ENCODE results near the gene PDE9A.
"Not testable (repeated sequence)": the region's sequence is repeated elsewhere in the genome, so short reads cannot be mapped to it uniquely, and the experiment has no call there.

PDE9A gene

GRCh38 chr21:42794551-42794950 lies 141.1 kb downstream of the PDE9A start:
- DNase-seq (ENCODE audit: low read depth, low spot score), result peak; percentile 51

DNA sequence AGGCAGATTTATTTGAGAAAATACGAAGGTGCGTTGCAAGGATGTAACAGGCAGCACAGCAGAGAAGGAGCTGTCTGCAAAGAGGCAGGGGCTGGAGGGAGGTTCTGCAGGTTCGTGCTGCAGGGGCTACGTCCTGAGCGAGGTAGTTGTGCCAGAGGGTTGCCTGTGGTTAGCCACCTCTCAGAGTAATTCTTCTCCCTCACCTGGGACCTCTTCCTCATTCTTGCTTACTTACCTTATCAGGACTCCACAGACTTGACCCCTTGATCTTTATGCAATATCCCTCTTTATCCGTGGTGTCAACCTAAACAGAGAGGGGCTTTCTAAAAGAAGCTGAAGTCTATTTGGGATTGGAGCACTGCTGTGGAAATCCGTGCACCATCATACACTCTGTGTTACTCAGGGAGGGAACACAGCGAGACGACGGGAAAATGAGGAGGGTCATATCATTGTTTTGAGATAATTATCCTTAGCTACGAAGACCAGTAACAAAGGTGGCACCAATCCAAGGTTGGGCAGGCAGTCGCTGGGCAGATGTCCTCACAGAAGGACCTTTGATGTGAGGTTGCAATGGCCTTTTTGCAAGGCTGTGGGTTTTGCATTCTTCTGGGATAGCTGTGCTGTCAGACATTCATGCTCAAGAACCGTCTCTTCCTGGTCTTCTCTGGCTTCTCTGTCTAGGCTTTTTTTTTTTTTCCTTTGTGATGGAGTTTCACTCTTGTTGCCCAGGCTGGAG lies 143.1 kb downstream of the PDE9A start:
- DNase-seq (ENCODE audit: low read depth, low spot score), result no peak

DNA sequence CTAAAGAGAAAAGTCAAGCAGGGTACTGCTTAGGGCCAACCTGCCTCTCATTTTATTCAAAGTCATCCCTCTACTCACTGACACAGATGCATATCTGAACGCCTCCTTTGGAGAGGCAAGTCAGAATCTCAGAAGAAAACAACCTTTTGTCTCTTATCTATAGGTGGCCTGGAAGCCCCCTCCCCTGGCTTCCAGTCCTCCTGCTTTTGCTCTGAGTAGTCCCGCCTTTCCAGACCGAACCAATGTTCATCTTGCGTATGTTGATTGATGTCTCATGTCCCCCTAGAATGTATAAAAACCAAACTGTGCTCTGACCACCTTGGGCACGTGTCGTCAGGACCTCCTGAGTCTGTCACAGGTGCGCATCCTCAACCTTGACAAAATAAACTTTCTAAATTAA lies 144.1 kb downstream of the PDE9A start:
- peak; percentile 58 for DNase-seq (ENCODE audit: low read depth, low spot score)

DNA sequence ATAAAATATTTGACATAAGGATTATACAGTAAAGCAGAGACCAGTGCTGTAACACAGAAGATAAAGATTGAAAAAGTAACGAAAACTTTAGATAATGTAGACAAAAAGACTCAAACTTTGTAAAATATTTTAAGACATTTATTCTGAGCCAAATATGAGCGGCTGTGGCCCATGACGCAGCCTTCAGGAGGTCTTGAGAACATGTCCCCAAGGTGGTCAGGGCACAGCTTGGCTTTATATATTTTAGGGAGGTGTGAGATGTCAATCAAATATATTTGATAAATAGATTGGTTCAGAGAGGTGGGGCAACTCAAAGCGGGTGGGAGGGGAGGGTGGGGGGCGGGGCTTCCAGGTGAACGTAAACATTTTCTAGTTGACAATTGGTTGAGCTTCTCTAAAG lies 144.7 kb downstream of the PDE9A start:
- DNase-seq (ENCODE audit: low read depth, low spot score), result no peak

- no peak for DNase-seq (ENCODE audit: low read depth, low spot score)
Observed at GRCh38 chr21:42799516-42799915, 146.1 kb downstream of the PDE9A start.

GRCh38 chr21:42799948-42800347 lies 146.5 kb downstream of the PDE9A start:
- DNase-seq (ENCODE audit: low read depth, low spot score), result peak; percentile 21

DNA sequence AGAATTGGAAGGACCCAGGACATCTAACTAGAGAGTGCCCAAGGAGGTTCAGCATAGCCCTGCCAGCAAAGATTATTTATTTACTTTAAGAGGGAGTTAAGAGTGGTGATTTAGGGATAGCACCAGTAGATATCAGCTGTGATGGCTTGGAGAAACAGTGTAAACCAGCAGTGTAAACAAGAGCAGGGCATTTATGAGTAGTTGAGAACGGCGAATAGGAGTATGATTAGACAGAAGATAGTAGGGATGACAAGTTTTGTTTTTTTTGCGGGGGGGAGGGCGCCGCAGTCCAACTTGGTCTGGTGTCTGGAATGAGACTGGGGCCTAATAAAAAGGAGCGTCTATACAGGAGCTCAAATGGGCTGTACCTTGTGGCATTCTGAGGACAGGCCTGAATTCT lies 148.2 kb downstream of the PDE9A start:
- peak; percentile 8 for DNase-seq (ENCODE audit: low read depth, low spot score)

- no peak for DNase-seq (ENCODE audit: low read depth, low spot score)
Observed at GRCh38 chr21:42806509-42807140, 153.2 kb downstream of the PDE9A start.

DNA sequence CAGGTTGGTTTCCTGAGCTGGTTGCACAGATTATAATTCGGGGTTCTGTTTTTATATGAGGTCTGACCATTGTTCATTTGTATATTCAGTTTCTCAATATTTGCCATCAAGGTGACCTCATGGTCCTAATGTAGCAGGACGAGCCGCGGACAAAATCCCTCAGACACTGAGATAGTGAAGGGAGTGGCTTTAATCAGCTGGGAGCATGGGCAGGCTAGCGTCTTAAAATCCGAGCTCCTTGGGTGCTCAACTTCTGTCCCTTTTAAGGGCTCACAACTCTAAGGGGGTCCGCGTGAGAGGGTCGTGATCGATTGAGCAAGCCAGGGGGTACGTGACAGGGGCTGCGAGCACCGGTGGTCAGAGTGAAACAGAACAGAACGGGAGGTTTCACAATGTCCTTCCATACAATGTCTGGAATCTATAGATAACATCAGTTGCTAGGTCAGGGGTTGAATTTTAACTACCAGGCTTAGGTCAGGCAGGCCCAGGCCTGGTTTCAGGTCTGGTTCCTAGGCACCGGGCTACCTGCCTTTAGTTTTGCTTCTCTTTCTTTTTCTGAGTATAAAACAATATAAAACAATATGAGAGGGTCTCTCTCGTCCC lies 154.0 kb downstream of the PDE9A start:
- DNase-seq (ENCODE audit: low read depth, low spot score), result not testable (repeated sequence)

GRCh38 chr21:42807938-42808613 lies 154.7 kb downstream of the PDE9A start:
- DNase-seq (ENCODE audit: low read depth, low spot score), result peak; percentile 71

DNA sequence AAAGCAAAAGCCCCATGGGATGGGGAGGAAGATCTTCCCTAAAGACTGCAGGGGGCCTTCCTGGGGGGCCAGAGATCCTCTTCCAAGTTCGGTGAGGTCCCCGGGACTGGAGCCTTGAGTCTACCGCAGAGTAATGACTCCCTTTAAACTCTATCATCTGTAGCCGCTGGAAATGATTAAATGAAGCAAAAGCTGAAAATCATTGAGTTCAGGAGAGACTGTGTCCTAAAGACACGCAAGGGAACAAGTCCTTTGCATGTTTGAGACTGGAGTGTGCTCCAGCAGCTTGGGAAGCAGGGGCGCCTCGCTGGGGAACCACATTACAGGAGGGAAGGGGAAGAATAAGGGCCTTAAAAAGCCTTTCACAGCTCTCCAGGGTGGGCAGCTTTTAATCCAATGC lies 155.8 kb downstream of the PDE9A start:
- no peak for DNase-seq (ENCODE audit: low read depth, low spot score)

DNA sequence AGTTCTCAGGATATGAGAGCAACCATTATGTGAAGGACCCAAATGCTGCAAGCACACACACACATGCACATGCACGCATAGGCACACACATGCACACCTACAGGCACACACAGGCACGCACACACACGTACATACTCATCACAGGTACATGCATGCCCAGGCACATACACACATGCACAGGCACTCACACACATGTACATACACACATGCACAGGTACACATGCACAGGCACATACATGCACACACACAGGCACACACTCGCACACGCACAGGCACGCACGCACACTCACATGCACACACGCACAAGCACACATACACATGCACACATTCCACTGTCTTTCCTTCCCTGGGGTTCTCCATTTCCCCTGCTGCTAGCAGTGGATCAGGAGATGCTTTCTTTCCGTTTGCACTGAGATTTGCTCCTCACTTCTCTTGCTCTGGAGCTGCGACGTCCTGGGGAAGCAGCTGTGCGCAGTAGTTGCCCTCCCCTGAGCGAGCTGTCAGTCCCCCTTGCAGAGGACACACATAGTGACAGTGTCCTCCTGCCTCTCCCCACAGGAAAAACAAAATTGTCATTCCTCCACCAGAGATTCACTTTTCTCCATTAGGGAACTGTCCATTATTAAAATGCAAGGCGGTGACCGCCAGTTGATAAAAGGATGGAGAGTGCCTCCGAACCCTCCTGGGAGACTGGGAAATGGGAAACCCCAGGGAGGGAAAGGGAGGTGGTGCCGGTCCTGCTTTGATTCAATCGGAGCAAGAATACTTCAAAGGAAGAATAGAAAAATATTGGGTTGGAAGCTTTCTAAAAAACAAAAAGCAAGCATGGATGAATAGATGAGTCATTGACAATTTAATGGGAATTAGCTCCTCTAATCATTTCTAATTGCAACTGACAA lies 156.4 kb downstream of the PDE9A start:
- no peak for DNase-seq (ENCODE audit: low read depth, low spot score)

- DNase-seq (ENCODE audit: low read depth, low spot score), result no peak
Observed at GRCh38 chr21:42811960-42812359, 158.5 kb downstream of the PDE9A start.

DNA sequence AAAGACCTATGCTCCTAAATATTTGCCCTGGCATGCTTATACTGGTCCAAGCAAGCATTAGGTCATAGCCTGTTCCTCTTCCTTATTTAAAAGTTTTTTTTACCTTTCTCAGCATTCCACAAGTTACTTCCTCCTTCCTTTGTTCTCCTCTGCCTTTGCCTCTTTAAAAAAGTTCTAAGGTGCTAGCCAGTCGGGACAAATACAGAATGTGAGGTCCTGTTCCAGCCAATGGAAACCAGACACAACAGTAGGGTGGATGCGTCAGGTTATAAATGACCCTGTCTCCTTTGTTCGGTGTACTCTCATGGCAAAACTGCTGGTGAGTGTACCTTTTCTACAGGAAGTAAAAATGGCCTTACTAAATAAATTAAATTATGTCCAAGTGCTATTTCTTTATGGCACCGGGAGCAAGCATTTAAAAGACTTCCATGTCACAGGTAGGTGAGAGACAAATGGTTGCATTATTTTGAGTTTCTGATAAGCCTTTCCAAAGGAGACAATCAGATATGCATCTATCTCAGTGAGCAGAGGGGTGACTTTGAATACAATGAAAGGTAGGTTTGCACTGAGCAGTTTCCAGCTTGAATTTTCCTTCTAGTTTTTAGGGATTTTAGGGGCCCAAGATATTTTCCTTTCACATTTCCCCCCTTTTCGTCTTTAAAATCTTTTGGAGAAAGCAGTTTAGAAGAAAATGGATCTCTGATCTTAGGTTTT lies 159.3 kb downstream of the PDE9A start:
- DNase-seq (ENCODE audit: low read depth, low spot score), result not testable (repeated sequence)

DNA sequence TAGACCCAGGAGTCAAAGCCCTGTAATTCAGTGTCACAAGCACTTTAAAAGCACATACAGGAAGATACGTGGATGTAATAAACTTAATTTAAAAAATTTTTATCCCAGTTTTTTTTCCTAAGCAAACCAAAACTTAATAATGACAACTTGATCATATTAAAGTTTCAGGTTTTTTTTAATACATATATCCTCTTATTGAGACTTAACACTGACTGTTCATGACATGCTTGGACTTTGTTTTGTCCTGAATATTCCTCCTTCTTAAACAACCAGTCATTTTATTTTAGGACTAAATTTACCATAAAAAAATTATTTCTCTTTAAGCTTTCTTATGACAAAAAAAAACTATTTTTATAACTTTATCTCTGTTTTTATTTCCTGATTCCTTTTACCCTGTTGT lies 161.8 kb downstream of the PDE9A start:
- DNase-seq (ENCODE audit: low read depth, low spot score), result no peak

DNA sequence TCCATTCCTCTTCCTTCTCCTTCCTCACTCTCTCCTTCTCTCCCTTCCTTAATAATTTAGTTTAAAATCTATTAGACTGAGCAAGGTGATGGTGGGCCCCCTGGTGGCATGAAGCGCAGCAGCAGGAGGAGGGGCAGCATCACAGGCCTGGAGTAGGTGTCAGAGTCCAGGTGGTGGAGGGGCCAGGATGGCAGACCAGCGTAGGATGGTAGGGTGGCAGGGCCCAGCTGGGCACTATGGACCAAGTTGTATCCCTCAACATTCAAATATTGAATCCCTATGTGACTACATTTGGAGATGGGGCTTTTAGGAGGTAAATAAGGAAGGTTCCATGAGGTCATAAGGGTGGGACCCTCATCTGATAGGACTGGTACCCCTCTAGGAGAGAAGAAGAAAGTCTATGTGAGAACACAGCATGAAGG lies 164.9 kb downstream of the PDE9A start:
- DNase-seq (ENCODE audit: low read depth, low spot score), result peak; percentile 59

DNA sequence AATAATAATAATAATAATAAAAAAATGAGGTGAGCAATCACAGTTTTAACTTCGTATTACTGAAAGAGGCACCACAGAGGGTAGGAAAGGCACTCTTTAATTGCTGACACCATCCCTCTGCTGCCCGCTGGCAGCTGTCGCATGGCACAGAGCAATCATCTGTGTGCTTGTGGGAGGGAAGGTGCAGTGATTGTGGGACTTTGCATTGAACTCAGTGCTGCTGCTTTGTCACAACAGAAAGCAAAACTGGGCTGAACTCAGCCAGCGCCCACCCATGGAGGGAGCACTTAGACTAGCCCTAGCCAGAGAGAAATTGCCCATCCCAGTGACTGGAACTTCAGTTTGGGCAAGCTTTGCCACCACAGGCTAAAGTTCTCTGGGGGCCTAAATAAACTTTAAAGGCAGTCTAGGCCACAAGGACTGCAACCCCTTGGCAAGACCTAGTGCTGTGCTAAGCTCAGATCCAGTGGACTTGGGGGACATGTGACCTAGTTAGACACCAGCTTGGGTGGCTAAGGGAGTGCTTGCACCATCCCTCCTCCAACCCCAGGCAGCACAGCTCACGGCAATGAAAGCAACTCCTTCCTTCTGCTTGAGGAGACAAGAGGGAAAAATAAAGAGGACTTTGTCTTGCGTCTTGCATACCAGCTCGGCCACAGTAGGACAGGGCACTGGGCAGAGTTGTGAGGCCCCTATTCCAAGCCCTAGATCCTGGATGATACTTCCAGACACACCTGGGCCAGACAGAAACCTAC lies 166.6 kb downstream of the PDE9A start:
- DNase-seq (ENCODE audit: low read depth, low spot score), result no peak

DNA sequence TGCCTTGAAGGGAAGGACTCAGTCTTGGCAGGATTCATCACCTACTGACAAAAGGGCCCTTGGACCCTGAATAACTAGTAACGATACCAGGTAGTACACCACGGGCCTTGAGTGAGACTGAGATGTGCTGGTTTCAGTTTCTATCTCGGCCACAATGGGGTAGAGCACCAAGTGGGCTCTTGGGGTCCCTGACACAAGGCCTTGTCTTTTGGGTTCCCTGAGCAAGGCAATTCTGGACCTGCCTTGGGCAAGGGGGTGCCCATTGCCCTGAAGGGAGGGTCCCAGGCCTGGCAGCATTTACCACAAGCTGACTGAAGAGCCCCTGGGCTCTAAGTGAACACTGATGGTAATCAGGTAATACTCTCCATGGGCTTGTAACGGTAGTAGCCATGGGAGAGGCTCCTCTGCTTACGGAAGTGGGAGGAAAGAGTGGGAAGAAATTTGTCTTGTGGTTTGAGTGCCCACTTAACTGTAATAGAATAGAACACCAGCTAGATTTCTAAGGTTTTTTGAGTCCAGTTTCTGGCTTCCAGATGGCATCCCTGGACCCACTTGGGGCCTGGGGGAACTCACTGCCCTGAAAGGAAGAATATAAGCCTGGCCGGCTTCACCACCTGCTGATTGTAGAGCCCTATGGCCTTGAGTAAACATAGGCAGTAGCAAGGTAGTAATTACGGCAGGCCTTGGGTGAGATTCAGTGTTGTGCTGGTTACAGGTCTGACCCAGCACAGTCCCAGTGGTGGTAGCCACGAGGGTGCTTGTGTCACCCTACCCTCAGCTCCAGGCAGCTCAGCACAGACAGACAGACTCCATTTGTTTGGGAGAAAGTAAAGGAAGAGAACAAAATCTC lies 167.4 kb downstream of the PDE9A start:
- peak; percentile 10 for DNase-seq (ENCODE audit: low read depth, low spot score)

Measured in ELF-1 (cell line).